Esophagus squamous epithelium (tissue), 4 donors: Measurements from ENCODE around the gene KRT15.

Experiments used
- POLR2A ChIP-seq, 4 donors: fragments of 450-650 bp; IDR thresholded peaks; one replicate each; pipeline ENCODE4 v1.6.1; 2017; ENCODE audit warnings: antibody characterized with exemption in 4 of 4, mild to moderate bottlenecking in 4 of 4, moderate library complexity in 3 of 4
- TF ChIP-seq, protein P1 (sequence below), 6 experiments: fragments of 450-650 bp in 4 of 6; fragments of 200-600 bp in 2 of 6; sonication (generic) in 2 of 6; IDR thresholded peaks; one replicate each; pipeline ENCODE4 v1.5.1; 2016 to 2019; ENCODE audit warnings: antibody characterized with exemption in 6 of 6, mild to moderate bottlenecking in 4 of 6, moderate library complexity in 4 of 6

DNA sequence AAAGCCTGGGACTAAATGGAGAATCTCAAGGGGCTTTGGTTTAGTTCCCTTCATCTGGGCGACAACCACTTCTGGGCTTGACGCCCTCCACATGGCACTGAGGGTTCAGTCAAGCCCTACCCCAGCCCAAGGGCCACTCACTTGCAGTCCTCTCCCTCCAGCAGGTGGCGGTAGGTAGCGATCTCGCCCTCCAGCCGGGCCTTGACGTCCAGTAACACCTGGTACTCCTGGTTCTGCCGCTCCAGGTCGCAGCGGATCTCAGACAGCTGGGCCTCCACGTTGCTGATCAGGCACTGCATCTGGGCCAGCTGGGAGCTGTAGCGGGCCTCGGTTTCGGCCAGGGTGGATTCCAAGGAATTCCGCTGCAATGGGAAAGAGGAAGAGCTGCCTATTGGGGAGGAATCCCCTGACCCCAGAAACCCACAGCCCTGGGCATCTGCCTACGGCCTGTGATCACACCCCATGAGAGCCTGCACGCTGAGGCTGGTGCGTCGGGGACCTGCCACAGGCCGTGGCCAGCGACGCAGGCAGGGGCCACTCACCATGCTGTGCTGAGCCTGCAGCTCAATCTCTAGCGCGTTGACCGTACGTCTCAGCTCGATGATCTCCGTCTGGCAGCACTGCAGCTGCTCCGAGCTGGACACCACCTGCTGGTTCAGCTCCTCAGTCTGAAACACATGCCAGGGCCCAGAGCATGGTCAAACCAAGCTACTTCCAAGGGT is 31.7 kb downstream of the KRT15 start:
- TF ChIP-seq, protein P1, sequence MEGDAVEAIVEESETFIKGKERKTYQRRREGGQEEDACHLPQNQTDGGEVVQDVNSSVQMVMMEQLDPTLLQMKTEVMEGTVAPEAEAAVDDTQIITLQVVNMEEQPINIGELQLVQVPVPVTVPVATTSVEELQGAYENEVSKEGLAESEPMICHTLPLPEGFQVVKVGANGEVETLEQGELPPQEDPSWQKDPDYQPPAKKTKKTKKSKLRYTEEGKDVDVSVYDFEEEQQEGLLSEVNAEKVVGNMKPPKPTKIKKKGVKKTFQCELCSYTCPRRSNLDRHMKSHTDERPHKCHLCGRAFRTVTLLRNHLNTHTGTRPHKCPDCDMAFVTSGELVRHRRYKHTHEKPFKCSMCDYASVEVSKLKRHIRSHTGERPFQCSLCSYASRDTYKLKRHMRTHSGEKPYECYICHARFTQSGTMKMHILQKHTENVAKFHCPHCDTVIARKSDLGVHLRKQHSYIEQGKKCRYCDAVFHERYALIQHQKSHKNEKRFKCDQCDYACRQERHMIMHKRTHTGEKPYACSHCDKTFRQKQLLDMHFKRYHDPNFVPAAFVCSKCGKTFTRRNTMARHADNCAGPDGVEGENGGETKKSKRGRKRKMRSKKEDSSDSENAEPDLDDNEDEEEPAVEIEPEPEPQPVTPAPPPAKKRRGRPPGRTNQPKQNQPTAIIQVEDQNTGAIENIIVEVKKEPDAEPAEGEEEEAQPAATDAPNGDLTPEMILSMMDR (IDR thresholded peaks at IDR 0.05) = peak in 3 of 6 experiments; percentile 16 to 37 (median 19)
- no peak for TF ChIP-seq POLR2A (IDR thresholded peaks at IDR 0.05)
